Ovary (tissue), 9 donors: ENCODE results near the gene OGFOD2. TPM values are rescaled to one million over a fixed set of nuclear protein-coding genes. Genes with fewer than 3 reads are reported as not detected.

Experiments used
- DNase-seq, 5 donors: peaks; one replicate each; pipeline ENCODE4 v3.0.0-alpha.2; 2019 to 2020
- H3K27ac ChIP-seq, 2 donors: fragments of 200-600 bp; one replicate each; pipeline versions ENCODE4 v1.5.1 to v1.8.0; 2019 to 2022
- H3K27me3 ChIP-seq: fragments of 200-600 bp; one replicate; pipeline ENCODE4 v1.8.0; 2022
- H3K36me3 ChIP-seq: fragments of 200-600 bp; sonication (generic); one replicate; pipeline ENCODE4 v1.5.1; 2019
- H3K4me1 ChIP-seq: one replicate; pipeline ENCODE4 v1.8.1; 2013; ENCODE audit warnings: mild to moderate bottlenecking, moderate library complexity; ENCODE audit not compliant: insufficient read depth
- H3K4me3 ChIP-seq: fragments of 200-600 bp; sonication (generic); one replicate; pipeline ENCODE4 v1.5.1; 2017
- H3K9me3 ChIP-seq, 2 donors: fragments of 200-600 bp in 1 of 2; sonication (generic) in 1 of 2; one replicate each; pipeline versions ENCODE4 v1.5.1 to v1.8.1; 2013 to 2019; ENCODE audit warnings: mild to moderate bottlenecking in 1 of 2, moderate library complexity in 1 of 2
- EP300 ChIP-seq: sonication (generic); formaldehyde crosslinking; IDR thresholded peaks from one replicate; pipeline ENCODE4 v1.6.1; 2017; ENCODE audit warnings: antibody characterized with exemption
- POLR2A ChIP-seq: fragments of 450-650 bp; IDR thresholded peaks from one replicate; pipeline ENCODE4 v1.6.1; 2017; ENCODE audit warnings: antibody characterized with exemption, mild to moderate bottlenecking, moderate library complexity
- WGBS, 3 donors: extraction: QIAGEN DNeasy Blood & Tissue Kit in 1 of 3; methylation state at CpG; one replicate each; pipeline versions ENCODE4 v1.1.5 to v1.1.7; 2013 to 2017; 5-methylcytosine and 5-hydroxymethylcytosine counted together
- intact Hi-C, 4 donors: fragments of 100-400 bp; cut with DNase I; formaldehyde crosslinking; loops; one replicate each; pipeline versions ENCODE4 v1.11.0 to v1.15.1; 2022 to 2023
- polyA plus RNA-seq, 2 donors: library from polyadenylated mRNA; stranded (reverse); fragments of 200-250 nt in 1 of 2; fragments of 350-450 nt in 1 of 2; fragmentation: Illumina TruSeq in 1 of 2; extraction: RNeasy Lipid Tissue Mini Kit (QIAGEN cat#74804) in 1 of 2; gene quantifications; one replicate each; pipeline ENCODE4 v1.2.3, GENCODE V29; 2013 to 2014
- total RNA-seq, 7 donors: library from RNA; depleted of rRNA in 2 of 7; stranded (reverse); fragments of >200 nt in 2 of 7; fragmentation: NEBNext Ultra II Directional in 3 of 7; extraction: Animal tissue kit (Norgen Biotek cat#: 25700) in 3 of 7; gene quantifications; one replicate each; pipeline versions ENCODE4 v1.1.0 to v1.2.4, GENCODE V29; 2016 to 2023
- TF ChIP-seq, protein P1 (sequence below), 3 donors: fragments of 450-650 bp in 2 of 3; fragments of 200-600 bp in 1 of 3; IDR thresholded peaks; one replicate each; pipeline versions ENCODE4 v1.5.1 to v1.8.0; 2016 to 2022; ENCODE audit warnings: antibody characterized with exemption in 3 of 3, mild to moderate bottlenecking in 1 of 3
- donor health status: DM: no; HTN: no; CAD: no; lungs with moderate emphysema.
- donor health status: DM: no; HTN: no; CAD: no.
- donor health status: Bipolar disorder and iron deficiency.
- donor health status: DM: yes; HTN: yes; CAD: no.
- donor health status: DM: no; HTN: no; CAD: no.
- donor health status: DM: yes; HTN: yes; CAD: no.

The OGFOD2 gene
- total and polyA plus RNA-seq, 9 donors = 1.4 to 17.6 (median 16.8) TPM

DNA sequence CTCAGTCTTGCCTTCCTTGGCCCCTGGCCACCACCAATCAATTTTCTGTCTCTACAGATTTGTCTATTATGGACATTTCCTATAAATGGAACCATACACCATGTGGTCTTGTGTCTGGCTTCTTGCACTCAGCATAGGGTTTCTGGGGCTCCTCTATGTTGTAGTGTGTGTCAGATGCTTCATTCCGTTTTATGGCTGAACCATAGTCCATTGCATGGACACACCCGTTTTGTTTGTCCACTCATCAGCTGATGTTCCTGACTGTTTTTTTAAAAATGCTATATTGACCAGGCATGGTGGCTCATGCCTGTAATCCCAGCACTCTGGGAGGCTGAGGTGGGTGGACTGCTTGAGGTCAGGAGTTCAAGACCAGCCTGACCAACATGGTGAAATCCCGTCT, 26.4 kb downstream of the OGFOD2 start:
- Histone ChIP-seq H3K4me3 (no peak overlapping the region), H3K4me1 (no peaks in the 10 kb centered on the region), H3K36me3 (no peaks in the 10 kb centered on the region), H3K9me3 (no peaks in the 10 kb centered on the region), H3K27ac (no peak overlapping the region), H3K27me3 (no peaks in the 10 kb centered on the region)
- TF ChIP-seq, protein P1, sequence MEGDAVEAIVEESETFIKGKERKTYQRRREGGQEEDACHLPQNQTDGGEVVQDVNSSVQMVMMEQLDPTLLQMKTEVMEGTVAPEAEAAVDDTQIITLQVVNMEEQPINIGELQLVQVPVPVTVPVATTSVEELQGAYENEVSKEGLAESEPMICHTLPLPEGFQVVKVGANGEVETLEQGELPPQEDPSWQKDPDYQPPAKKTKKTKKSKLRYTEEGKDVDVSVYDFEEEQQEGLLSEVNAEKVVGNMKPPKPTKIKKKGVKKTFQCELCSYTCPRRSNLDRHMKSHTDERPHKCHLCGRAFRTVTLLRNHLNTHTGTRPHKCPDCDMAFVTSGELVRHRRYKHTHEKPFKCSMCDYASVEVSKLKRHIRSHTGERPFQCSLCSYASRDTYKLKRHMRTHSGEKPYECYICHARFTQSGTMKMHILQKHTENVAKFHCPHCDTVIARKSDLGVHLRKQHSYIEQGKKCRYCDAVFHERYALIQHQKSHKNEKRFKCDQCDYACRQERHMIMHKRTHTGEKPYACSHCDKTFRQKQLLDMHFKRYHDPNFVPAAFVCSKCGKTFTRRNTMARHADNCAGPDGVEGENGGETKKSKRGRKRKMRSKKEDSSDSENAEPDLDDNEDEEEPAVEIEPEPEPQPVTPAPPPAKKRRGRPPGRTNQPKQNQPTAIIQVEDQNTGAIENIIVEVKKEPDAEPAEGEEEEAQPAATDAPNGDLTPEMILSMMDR (IDR thresholded peaks at IDR 0.05) = no peak
- TF ChIP-seq POLR2A (no peak), EP300 (no peak)
- DNase-seq = no peak
- WGBS, 3 donors = 93 to 100% (median 95%) methylated on average over 3 of the region's 3 CpGs
- intact Hi-C loops = no loop called here

DNA sequence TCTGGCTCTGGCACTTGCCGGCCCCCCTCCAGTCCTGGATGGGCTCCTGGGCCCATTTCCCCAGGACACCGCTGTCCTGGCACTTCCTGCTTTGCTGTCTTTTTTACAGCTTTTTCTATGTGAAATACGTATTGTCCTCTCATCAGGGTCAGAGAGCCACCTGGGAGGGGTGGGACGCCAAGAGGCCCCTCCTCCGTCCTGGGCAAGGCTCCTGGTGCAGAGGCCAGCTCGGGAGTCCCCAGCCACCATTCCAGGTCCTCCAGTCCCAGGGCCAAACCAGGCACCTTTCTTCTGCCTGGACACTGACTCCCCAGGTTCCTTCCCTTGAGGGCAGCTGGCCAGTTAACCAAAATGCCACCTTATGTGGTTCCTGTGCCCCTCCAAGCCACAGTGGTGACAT, 28.2 kb downstream of the OGFOD2 start:
- H3K27ac ChIP-seq = no peak overlapping the region
- H3K4me3 ChIP-seq = no peak overlapping the region
- no peaks in the 10 kb centered on the region for H3K36me3 ChIP-seq
- H3K27me3 ChIP-seq = no peaks in the 10 kb centered on the region
- 89 to 93% (median 92%) methylated on average over 6 of the region's 6 CpGs for WGBS, 3 donors
- DNase-seq = no peak
- H3K4me1 ChIP-seq = no peaks in the 10 kb centered on the region
- TF ChIP-seq, protein P1 (IDR thresholded peaks at IDR 0.05) = no peak
- TF ChIP-seq POLR2A = no peak
- no peak for TF ChIP-seq EP300
- no peaks in the 10 kb centered on the region for H3K9me3 ChIP-seq
- intact Hi-C loops = no loop called here

DNA sequence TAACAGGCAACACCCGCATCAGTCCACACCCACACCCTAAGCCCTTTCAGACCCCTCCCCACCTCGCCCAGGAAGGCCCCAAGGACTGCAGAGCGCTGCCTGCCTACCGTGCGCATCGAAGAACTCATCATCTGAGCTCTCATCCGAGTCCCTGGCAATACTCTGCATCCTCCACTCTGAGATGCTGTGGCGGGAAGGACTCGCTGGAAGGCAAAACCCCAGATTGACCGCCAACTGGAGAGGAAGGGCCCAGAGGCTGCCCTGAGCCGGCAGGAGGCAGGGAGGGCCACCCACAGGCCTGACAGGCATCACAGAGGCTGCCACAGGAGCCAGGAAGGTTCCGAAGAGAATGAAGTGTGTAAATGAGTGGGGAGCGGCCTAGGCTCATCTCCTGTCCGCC, 29.2 kb downstream of the OGFOD2 start:
- no peak overlapping the region for H3K27ac ChIP-seq
- H3K27me3 ChIP-seq = no peaks in the 10 kb centered on the region
- H3K4me1 ChIP-seq = no peaks in the 10 kb centered on the region
- intact Hi-C loops = no loop called here
- no peak for DNase-seq
- H3K4me3 ChIP-seq = no peak overlapping the region
- TF ChIP-seq, protein P1 (IDR thresholded peaks at IDR 0.05) = no peak
- TF ChIP-seq POLR2A = no peak
- no peak for TF ChIP-seq EP300
- 88 to 92% (median 90%) methylated on average over 14 of the region's 14 CpGs for whole genome bisulfite sequencing, 3 donors
- H3K9me3 ChIP-seq = no peaks in the 10 kb centered on the region
- no peaks in the 10 kb centered on the region for H3K36me3 ChIP-seq

DNA sequence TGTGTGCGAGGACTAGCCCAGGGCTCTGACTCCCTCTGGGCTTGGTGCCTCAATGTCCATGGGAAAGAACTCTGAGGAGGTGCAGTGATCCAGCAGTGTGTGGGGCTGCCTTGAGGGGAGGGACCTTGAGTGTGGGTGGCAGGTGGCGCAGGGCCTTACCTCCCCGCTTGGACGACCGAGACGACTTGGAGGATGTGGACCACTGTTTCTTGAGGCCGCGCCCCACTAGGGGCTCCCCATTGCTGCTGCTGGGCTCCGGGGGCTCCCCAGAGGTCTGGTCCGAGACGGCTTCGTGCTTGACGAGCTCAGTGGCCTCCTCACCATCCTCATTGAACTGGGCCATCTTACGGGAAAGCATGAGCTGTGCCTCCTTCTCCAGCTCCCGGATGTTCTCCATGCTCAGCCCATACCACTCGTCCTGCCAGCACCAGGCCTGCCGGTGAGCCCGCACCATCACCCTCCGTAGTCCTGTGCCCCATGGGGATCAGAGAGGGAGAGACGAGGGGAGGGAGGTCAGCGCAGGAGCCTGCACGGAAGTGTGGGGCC, 30.1 kb downstream of the OGFOD2 start:
- Histone ChIP-seq H3K27ac (no peak overlapping the region), H3K36me3 (no peaks in the 10 kb centered on the region), H3K4me3 (no peak overlapping the region), H3K4me1 (no peaks in the 10 kb centered on the region), H3K9me3 (no peaks in the 10 kb centered on the region), H3K27me3 (no peaks in the 10 kb centered on the region)
- 92 to 94% (median 94%) methylated on average over 22 of the region's 22 CpGs for WGBS, 3 donors
- no peak for DNase-seq
- TF ChIP-seq POLR2A = no peak
- TF ChIP-seq, protein P1 (IDR thresholded peaks at IDR 0.05) = no peak
- TF ChIP-seq EP300 = no peak
- intact Hi-C loops = no loop called here
